Hematopoietic multipotent progenitor cell treated with erythropoietin and hydrocortisone succinate and interleukin-3 and kit ligand, for 17 days (in vitro differentiated cells): Measurements from ENCODE around the gene MYOZ1.
"Not testable (repeated sequence)": the region's sequence is repeated elsewhere in the genome, so short reads cannot be mapped to it uniquely, and the experiment has no call there.

Experiments used
- DNase-seq: peaks from one replicate; pipeline ENCODE4 v3.0.0-alpha.2; 2015; ENCODE audit warnings: low spot score

Gene MYOZ1, protein sequence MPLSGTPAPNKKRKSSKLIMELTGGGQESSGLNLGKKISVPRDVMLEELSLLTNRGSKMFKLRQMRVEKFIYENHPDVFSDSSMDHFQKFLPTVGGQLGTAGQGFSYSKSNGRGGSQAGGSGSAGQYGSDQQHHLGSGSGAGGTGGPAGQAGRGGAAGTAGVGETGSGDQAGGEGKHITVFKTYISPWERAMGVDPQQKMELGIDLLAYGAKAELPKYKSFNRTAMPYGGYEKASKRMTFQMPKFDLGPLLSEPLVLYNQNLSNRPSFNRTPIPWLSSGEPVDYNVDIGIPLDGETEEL

DNA sequence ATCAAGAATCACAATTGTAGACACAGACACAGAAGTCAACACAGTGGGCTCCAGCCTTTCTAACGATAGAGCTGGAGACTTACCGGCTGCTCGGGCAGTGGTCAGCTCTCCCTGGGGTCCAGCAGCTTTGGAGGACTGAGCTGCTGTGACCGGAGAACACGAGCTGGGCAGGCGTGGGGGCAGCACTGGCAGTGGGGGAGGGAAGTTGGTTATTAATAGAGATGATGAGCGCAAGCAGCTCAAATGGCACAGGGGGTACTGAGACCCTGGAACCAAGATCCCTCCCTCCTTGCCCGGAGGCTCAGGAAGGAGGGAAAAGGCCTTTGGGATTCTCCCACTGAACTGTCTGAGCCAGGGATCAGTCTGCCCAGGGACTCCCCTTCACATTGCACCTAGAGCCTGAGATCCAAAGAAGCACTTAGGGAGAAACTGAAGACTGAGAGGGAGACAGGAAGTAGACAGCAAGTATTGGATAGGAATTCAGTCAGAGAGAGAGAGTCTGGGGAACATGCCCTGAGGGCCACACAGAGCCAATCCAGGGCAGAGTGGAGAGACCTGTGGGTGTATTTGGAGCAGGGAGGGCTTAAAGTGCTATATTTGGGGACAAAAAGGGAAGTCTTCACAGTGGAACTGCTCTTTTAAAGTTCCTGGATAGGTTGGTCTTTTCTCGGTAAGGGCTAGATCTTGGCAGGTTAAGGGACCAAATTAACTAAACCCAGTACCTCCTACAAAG lies at the start of gene MYOZ1:
MYOZ1 (minus strand) TSS at position 147 of the 733 bp plus-strand sequence. CDS start 1,457 bp downstream, outside the sequence.
- DNase-seq = no peak

DNA sequence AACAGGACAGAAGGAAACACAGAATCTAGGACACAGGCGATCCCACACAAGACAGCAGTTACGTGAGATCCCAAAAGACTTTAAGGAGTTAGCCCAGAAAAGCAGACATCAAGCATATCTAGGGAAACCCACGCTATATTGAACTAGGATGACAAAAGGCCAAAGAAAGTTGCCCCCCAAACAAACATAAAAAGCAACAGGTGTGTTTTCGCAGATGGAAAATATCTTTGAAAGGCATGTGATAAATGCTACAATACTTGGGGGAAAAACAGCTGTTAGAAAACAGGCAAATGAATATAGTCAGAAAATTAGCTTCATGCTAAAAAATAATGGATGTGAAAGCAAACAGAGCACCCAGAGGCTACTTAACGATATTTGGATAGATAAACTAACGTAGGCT lies 49.5 kb upstream of the MYOZ1 start:
- DNase-seq = peak; percentile 15

DNA sequence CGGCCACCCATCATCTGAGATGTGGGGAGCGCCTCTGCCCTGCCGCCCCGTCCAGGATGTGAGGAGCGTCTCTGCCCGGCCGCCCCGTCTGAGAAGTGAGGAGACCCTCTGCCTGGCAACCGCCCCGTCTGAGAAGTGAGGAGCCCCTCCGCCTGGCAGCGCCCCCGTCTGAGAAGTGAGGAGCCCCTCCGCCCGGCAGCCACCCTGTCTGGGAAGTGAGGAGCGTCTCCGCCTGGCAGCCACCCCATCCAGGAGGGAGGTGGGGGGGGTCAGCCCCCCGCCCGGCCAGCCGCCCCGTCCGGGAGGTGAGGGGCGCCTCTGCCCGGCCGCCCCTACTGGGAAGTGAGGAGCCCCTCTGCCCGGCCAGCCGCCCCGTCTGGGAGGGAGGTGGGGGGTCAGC lies 48.3 kb upstream of the MYOZ1 start:
- not testable (repeated sequence) for DNase-seq

DNA sequence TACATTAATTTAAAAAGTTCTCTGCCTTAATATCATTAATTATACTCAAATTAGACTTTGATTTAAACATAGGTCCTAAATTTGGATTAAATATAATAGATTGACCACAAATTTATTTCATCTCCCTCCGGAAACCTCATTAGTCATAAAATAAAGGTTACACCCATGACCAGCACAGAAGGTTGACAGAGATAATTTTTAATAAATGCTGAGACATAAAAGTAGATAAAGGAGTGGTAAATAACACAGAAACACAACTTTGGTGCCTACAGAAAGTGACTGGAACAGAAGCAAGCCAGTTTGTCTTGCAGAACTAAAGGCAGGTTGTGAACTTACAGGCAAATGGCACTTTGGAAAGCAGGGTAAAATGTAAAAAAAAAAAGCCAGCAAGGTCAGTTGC lies 46.4 kb upstream of the MYOZ1 start:
- peak; percentile 73 for DNase-seq

DNA sequence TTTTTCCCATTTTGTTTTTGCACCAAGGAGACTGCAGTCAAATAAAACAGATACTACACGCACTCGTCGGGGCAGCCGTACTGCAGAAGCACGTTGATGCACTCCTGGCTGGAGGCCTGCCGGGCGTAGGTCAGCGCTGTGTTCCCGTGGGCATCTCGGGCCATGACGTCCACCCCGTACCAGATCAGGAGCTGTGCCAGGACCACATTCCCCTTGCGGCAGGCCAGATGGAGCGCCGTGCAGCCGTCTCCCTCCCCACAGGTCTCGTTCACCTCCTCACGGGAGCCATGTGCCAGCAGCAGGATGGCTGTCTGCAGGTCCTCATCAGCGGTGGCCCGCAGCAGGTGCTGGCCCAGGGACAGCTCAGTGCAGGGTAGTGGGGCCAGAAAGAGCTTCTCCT lies 33.3 kb upstream of the MYOZ1 start:
- DNase-seq = not testable (repeated sequence)

DNA sequence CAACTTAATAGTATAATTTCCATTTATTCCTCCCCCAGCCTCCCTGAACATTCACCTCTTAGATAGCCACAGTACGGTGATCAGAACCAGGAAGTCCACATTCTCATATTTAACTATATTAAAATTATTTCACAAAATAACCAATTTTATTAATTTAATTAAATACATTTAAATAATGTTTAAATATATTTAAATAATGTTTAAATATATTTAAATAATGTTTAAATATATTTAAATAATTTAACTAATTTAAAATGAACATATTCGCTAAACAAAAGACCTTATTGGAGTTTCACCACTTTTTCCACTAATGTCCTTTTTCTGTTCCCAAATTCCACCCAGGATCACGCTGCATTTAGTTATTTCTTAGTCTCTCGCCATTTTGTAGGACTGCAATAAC lies 27.1 kb upstream of the MYOZ1 start:
- DNase-seq = not testable (repeated sequence)

DNA sequence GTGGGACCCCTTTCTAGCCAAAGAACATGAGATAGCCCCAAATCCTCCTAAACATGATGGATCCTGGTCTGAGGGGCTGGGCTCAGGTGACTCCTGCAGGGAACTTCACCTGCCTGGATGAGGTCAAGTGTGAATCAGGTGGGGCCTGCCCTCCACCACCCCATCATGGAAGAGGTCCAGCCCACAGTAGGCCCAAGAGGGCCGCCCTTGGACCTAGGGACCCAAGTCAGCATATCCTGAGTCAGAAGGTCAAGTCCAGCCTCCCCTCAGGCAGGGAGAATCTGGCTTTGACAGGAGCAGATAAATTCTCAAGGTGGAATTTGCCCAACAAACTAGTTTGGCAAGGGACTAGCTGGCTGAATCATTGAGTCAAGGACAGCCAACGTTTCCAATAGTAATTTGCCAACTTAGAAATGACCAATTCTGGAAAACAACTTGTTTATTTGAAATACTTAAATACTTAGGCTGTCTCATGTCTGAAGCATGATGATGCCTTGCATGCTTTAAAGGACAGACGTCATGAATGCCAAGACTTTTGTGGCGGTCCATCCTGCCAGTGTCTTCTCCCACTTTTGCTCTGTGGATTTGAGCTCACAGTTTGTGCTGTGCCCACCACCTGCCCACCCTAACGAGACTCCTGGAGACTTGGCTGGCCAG lies 25.0 kb upstream of the MYOZ1 start:
- not testable (repeated sequence) for DNase-seq

DNA sequence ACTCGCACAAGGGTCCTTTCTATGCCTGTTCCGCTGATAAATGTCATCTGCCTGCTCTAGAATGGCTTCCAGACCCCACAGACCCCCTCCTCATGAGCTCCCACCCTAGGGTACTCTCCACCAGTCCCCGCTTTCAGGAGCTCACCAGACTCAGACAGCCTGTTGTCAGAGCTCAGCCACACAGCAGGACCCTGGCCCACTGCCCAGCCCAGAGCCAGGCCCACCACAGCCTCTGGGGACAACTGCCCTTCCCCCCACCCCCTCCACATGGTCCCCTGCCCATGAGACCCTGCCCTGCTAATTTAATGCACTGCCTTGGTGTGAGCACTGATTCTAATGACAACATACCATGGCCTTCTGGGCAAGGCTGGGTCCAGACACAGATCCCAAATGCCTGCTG lies 24.3 kb upstream of the MYOZ1 start:
- DNase-seq = not testable (repeated sequence)

DNA sequence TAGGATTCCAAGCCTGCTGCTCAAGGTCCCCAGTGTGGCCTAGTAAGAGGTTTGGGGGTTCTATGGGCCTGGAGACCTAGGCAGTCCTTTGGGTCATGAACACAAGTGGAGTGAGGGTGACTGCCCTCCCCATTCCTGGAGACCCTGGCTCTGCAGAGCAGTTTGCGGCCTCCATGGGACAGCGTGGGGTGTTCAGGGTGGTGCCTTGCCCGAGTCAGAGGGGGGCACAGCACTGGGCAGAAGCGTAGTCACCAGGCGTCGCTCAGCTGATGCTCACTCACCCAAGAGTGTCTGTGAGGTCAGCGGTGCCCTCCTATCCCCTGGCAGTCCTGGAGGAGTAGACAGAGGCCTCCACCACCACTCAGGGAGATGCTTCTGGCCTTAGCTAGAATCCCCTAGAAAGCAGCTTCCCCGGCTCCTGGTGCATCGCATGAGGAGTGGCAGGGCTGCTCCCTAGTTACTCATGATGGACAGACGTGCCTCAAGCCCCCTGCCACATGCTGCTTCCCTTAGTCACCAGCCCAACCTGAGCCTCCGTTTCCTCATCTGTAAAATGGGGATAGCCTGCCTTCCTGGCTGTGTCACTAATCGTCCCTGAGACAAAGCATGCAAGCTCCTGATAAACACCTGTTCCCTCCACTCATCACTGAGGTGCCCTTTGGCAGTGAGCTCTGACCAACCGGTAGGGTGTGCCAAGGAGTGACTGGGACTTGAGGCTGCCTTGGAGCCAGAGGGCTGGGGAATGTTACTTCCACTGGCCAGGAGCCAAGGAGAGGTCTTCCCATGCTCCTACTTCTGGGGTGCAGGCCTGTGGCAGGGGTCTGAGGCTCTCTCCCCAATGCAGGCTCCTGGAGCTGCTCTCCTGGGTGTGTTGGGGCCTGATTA lies 23.1 kb upstream of the MYOZ1 start:
- peak; percentile 56 for DNase-seq

DNA sequence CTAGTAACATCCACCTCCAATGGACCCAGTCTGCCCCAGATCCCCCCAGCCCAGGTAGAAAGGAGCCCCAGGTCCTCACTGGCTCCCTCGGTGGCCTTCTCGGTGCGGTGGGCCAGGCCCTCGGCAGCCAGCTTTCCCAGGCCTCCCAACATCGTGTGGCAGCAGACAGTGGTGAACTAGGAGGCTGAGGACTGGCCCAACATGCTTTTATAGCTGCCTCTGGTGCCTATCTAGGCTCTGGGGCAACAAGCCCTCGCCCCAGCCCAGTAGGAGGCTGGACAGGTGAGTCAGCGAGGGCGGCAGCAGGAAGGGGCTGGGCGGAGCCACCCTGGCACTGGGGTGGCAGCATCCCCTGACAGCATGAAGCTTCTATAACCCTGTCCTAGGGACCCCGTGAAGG lies 22.3 kb upstream of the MYOZ1 start:
- peak; percentile 56 for DNase-seq

DNA sequence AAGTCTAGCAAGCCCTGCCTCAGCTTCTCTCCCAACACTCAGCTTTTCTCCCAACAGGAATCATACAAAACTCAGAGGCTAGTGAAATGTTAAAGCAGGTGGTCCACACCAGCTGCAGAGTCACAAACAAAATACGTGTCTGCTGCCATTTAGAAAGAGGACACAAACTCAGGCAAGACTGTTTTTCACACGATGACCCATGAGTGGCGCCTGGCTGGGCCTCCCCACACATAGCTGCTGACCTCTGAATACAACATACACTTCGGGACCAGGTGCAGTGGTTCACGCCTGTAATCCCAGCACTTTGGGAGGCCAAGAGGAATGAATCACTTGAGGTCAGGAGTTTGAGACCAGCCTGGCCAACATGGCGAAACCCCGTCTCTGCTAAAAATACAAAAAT lies 21.4 kb upstream of the MYOZ1 start:
- DNase-seq = not testable (repeated sequence)

DNA sequence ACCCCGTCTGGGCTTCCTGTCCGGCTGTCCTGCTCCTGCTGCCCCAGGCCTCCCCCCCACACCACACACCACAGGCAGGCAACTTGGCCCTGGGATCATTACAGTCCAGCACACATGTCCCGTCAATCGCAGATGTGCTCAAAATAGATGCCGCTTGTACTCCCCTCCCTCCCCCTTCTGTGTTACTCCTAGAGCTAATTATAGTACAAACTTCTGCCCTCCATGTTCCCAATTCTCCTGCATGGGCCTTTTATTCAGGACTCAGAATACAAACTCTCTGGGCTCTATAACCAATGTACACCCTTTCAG lies 14.7 kb upstream of the MYOZ1 start, which contains the start of gene SYNPO2L:
SYNPO2L (minus strand) TSS at position 40 of the 309 bp plus-strand sequence. CDS start 107 bp downstream, outside the sequence.
- no peak for DNase-seq

DNA sequence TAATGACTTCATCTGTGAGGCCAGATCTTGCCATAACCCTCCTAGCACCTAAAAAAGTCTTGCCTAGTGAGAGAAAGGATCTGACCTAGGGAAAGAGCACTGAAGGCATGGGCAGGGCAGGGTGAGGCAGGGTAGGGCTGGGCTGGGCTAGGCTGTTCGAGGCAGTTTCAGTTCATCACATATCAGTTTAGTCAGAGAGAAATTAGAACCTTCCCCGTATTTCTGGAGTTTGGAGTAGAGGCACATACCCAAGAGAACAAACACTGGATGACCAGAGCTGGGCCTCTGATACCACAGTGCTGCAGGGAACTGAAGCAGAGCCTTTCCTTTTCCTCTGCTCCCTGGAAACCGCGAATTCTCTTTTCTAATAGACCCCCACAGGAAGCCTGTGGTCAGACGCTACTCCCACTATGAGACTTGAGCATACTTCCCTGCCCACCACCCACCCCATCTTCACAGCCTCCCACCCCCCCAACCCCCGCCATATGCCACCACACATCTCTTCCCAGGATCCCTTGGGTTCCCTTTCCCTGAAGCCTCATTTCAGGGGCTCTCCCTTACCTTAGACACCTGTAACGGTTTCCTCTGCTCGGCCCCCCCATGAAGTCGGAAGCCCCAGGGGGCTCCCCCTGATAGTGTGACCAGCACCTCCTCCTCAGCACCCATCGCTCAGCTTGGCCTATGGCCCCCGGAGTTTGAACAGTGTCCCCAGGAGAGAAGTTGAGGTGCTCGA lies 14.1 kb upstream of the MYOZ1 start:
- peak; percentile 61 for DNase-seq

DNA sequence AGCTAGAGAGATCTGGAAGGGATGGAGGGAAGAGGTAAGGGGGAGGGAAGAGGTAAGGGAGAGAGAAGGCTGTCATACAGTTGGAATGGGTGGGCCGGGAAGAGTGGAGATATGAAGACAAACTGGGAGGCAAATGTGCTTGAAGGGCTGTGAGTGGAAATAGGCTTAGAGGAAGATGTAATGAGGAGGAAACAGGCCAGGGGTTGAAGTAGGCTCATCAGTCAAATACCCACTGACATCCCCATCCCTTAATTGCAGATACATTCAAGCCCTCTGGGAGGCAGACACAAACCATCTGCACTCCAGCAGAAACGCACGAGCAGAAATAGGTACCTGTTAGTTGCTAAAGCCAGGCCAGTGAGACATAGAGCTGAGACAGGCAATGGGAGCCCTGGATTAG lies 12.4 kb upstream of the MYOZ1 start:
- DNase-seq = peak; percentile 65

DNA sequence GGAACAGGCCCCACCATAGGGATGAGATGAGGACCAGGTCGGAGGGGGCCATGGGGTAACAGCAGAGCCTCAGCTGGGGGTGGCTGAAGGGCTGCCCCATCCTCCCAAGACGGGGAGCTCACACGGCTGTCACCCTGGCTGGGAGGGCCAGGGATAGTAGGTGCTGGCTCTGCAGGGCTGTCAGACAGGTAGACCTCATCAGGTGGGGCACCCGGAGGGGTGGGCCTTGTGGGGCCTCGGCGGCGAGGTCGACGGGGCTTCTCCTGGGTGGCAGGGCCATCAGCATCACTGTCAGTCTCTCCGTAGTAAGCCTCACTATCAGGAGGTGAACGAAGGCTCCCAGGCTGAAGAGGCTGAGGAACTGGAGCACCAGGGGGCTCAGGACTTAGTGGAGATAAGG lies 11.9 kb upstream of the MYOZ1 start:
- DNase-seq = no peak

DNA sequence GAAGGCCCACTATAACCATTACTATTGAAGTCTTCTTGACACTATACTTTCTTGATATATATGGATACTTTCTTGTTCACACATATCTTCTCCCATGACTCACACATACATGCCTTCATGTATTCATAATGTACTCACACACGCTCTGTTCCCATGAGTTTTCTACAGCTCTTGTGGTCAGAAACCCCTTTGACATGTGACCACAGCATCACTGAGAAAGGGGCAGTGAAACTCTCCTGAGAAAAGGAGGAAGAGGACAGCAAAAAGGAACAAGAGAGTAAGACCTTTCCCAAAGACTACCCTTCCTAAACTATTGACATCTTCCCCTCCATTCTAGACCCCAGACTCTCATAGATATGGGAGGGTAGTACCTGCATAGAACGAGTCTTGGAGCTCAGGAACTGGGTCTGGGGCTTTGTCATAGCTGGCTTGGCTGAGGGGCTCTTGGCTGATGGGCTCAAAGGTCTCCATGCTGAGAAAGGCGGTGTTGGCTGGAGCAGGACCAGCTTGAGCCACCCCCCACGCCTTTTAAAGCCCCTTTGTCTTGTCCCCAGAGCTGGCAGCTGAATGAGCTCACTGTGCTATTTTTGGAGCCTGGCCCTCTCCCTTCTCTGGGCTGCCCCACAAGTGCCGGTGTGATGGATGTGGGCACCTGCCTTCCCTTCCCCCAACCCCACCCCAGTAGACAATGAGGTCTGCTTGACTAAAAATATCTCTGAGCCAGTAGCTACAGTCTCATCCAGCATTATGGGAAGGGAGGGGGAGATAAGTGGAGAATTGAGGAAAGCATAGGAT lies 9.5 kb upstream of the MYOZ1 start:
- DNase-seq = no peak

DNA sequence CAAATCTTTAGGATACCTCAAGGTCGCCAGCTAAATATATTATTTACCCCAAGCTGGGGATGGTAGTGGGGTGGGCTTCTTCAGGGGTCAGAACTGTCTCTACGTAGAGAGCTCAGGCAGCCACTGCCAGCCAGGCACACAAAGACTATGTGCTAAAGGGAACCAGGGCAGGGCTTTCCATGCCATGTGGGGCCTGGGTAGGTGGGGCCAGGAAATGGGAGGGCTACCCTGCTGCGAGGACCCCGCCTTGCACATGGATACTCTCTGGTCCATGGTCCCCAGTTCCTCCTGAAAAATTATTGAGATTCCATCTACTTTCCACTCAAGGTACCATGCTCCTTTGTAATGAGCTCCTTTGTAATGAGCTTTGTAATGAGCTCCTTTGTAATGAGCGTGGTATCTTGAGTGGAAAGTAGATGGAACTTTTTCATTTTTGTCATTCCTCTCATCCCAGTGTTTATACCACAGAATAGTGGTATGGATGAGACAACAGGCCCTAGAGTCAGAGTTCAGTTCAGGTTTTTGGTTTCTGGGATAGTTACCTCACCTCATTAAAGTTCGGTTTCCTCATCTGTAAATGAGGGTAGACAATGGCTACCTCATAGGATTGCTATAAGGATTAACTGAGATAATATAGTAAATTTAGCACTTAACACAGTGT lies 8.7 kb upstream of the MYOZ1 start:
- no peak for DNase-seq

DNA sequence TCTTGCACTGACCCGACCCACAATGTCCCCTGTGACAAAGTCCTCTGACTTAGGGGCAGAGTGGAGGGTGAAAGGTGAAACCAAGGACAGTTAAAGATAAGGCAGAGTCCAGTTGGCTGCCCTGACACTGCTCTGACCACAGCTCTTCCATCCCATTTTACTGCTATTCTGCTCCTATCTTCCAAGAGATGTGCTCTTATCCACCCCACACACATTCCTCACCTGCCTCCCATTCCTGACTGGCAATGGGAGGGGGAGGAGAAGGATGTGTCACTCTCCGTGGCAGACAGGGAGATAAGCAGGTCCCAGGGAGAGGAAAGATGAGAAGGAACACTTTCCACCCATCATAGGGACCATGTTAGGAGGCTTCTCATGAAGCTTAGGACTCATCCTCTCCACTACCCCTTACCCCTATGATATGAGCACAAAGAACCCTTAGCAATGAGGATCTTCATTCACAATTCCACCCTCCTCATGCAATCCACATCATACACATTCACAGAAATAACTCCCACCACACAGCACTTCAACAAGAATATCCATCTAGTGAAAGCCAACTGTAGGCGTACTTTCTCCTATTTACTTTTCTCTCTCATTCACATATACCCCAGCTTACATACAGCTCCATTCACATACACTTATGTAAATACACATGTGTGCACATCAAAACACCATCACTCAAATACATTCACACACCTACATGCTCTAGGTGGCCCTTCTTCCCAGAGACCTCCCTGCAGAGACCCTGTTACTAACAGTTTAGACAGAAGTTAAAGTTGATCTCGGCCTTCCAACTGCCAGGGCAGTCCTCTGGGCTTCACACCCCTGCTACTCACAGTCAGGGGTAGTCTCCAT lies 7.9 kb upstream of the MYOZ1 start:
- no peak for DNase-seq
